M059J (cell line): ENCODE measurements around the gene CLDN20. TPM values are rescaled to one million over a fixed set of nuclear protein-coding genes. Genes with fewer than 3 reads are reported as not detected.
"Not testable (repeated sequence)": the region's sequence is repeated elsewhere in the genome, so short reads cannot be mapped to it uniquely, and the experiment has no call there.

Source experiments
- DNase-seq: peaks from one replicate; pipeline ENCODE4 v3.0.0-alpha.2; 2012; ENCODE audit warnings: low read depth
- total RNA-seq: library from RNA; depleted of rRNA; stranded (reverse); fragments of >200 nt; shearing (Covaris generic); gene quantifications from 2 replicates; pipeline ENCODE4 v1.2.3, GENCODE V29; 2014; rRNA removed

Gene CLDN20, protein sequence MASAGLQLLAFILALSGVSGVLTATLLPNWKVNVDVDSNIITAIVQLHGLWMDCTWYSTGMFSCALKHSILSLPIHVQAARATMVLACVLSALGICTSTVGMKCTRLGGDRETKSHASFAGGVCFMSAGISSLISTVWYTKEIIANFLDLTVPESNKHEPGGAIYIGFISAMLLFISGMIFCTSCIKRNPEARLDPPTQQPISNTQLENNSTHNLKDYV
- not detected in 2 replicates for total RNA-seq

DNA sequence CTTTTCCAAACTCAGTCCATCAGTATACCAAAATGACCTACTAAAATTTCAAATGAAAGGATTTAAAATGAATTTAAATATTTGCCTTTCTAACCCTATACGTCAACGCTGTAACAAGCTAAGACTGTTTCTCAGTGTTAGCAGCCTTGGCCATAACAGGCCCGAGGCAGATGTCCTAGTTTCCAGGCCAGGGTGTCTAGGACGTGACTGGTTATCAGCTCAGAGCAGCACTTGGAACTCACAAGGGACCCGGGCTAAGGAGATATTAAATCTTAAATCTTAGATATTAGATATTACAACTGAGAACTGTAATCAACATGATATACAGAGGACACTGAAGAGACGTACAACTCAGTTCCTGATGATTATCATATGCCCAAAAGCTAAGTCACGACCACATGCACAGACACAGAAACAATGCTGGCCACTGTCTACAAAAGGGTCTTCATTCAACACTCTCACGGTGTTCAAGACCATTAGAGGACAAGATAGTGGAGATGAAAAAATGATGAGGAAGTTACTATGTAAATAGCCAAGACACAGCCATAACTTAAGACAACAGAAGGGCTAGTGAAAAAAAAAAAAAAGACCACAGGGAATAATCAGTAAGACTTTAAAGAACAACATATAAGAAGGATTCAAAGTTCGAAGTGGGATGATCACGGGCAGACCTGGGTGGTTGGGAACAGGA is at the start of gene CLDN20:
CLDN20 (plus strand) TSS at position 641 of the 691 bp plus-strand sequence. CDS start 11,707 bp downstream, outside the sequence.
- DNase-seq = no peak

- no peak for DNase-seq
Observed at GRCh38 chr6:155215906-155216305, 47.9 kb upstream of the CLDN20 start.

GRCh38 chr6:155216312-155217046 is 47.3 kb upstream of the CLDN20 start:
- DNase-seq = no peak

GRCh38 chr6:155218711-155219110 is 45.1 kb upstream of the CLDN20 start:
- not testable (repeated sequence) for DNase-seq

DNA sequence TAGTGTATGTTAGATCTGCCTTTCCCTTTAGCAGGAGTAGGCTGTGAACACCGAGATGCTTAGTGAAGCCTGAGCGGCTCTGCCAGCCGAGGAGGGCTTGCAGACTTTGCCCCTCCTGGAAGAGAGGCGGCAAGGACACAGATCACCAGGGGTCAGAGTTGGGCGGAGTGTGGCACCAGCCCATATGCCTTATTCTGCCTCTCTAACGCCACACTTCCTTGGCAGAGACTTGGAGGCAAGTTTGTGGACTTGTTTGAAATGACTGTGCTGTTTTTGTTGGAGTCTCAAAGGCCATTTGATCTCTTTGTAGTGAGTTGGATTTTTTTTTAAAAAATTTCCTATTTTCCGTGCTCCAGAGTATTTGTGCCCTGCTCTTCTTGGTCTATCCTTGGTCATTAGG is 44.5 kb upstream of the CLDN20 start:
- no peak for DNase-seq

- no peak for DNase-seq
Observed at GRCh38 chr6:155219858-155220301, 43.9 kb upstream of the CLDN20 start.

DNA sequence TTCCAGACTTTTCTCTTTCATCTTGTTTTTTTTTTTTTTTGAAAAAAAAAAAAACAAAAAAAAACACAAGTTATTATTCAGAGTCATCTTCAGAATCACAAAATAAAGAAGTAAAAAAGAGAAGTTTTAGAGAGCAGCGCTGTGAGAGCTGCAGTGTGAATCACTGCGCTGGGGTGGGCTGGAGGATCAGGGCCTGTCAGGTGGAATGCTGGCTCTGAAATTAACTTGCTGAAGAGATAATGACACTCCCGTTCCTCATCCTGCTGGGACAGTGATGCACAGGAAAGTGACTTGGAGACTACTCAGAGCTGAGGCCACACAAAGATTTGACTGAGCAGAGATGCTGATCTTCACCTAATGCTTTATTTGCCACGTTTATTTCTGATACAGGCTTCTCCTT is 42.7 kb upstream of the CLDN20 start:
- no peak for DNase-seq

DNA sequence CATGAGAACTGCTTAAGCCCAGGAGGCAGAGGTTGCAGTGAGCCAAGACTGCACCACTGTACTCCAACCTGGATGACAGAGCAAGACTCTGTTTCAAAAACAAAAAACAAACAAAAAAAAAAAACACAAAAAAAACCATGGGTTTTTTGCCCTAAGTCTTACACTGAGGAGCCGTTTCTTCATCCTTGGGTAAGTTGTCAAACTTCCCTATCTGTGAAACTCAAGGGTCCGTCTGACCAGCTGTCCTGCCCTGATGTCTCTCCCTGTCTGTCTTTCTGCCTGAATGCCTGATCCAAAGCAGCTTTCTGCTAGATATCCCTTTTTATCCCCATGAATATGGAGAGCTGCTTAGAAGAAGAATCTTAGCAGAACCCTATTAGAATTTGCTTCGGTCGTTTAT is 41.3 kb upstream of the CLDN20 start:
- no peak for DNase-seq

GRCh38 chr6:155223646-155224451 is 40.0 kb upstream of the CLDN20 start:
- DNase-seq = peak; percentile 96

DNA sequence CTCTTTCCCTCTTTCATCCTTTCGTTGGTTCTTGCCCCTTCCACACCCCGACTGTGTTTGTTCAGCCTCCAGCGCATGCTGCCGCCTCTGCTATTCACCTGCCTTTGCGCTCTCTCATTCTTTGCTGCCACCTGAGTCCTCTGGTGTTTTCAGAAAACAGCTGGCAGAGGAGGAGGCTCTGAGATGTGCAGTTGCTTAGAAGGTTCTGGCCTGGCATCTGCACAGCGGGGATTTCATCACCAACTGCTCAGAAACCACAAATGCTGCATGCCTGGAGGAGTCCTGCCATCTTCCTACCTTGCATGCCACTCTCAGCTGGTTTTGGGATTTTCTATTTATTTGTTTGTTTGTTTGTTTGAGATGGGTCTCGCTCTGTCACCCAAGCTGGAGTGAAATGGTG is 39.2 kb upstream of the CLDN20 start:
- peak; percentile 60 for DNase-seq

- DNase-seq = no peak
Observed at GRCh38 chr6:155227046-155227445, 36.8 kb upstream of the CLDN20 start.

GRCh38 chr6:155228546-155229166 is 35.2 kb upstream of the CLDN20 start:
- DNase-seq = no peak

- DNase-seq = not testable (repeated sequence)
Observed at GRCh38 chr6:155230975-155231374, 32.8 kb upstream of the CLDN20 start.

DNA sequence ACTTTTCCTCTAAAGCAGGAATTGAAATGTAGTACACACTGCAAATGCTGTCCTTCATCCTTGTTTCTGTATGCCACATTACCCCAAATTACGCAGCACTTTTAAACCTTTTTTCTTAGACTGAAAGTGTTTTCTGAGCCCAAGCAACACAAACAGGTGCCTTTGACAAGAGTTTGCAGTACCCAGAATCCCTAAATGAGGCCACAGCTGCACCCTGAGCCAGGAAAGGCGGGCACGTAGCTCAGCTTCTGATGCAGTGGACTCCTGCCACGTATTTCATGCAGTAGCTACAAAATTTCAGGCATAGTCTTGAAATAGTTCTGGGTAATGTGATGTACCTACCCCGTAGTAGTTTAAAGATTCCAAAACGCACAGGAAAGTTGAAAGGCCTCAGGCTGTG is 31.0 kb upstream of the CLDN20 start:
- no peak for DNase-seq

DNA sequence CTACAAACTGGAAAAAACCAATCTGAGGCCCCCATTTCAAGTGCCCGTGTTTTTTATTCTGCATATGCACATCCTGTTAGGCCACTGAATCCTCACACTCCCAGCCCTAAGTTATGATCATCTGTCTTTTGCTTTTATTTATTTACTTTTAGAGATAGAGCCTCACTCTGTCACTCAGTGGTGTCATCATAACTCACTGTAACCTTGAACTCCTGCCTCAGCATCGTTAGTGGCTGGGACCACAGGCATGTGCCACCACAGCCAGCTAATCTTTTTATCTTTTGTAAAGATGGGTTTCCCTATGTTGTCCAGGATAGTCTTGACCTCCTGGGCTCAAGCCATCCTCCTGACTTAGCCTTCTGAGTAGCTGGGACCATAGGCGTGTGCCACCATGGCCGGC is 29.6 kb upstream of the CLDN20 start:
- DNase-seq = peak; percentile 37

- no peak for DNase-seq
Observed at GRCh38 chr6:155234687-155235086, 29.1 kb upstream of the CLDN20 start.

DNA sequence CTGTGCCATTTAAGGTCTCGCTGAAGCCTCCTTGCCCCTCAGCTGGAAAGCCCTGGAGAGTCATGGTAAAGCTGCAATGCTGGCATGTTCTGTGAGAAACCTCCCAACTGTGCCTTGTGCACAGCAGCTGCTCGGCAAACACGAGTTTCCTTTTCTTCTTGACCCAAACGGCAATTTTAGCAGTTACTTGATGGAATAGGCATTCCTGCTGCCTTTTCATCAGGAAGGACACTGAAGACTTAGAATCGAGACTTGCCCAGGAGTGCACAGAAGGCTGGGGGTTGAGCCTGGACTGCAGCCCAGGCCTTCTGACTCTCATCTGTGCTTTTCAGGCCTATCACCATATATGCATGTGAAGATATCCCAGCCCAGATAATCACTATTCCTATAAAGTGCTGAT is 28.7 kb upstream of the CLDN20 start:
- no peak for DNase-seq

DNA sequence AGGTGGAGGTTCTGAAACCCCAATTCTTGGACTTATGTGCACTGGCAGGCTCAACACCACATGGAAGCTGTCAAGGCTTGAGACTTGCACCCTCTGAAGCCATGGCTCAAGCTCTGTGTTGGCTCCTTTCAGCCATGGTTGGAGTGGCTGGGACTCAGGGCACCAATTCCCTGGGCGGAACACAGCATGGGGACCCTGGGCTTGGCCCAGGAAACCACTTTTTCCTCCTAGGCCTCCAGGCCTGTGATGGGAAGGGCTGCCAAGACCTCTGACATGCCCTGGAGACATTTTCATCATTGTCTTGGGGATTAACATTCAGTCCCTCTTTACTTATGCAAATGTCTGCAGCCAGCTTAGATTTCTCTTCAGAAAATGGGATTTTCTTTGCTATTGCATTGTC is 26.2 kb upstream of the CLDN20 start:
- DNase-seq = no peak

GRCh38 chr6:155240905-155241600 is 22.8 kb upstream of the CLDN20 start:
- no peak for DNase-seq

DNA sequence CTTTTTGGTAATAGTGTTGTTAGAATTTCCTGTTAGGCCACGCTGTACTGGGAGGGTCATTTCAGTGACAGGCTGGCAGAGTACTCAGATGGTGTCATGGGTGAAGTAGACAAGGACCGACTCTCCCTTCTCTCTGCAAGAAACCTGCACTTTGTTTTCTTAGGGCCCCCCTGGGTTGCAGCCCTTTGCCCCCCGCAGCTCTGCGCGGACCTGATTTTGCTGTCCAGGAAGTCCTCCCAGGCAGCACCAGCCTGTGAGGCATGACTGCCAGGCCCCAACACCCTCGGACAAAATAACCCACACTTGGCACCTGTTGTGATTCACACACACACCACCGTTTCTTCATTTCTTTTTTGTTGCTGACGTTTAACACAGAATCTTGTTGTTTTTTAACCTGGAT is 21.8 kb upstream of the CLDN20 start:
- no peak for DNase-seq

DNA sequence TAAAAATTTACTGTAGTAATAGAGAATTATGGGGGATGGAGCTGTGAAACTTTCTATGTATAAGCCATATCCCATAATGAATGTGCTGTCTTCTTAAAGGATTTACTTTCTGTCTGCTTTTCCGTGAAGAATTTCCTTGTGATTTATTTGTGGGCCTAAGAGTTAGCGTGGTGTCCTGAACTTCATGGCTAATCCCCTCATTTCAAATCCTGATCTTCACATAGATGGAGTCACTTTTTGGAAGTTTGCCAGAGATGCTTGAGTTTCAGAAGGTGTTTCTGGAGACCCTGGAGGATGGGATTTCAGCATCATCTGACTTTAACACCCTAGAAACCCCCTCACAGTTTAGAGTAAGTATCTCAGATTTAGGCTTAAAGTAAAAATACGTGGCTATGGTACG is 19.4 kb upstream of the CLDN20 start:
- no peak for DNase-seq
